Ramos (cell line): Measurements from ENCODE around the gene ROPN1B.
"Not testable (repeated sequence)": the region's sequence is repeated elsewhere in the genome, so short reads cannot be mapped to it uniquely, and the experiment has no call there.

Experiments used
- in situ Hi-C: fragments of 300-500 bp; cut with MboI; formaldehyde crosslinking; loops from one replicate; pipeline ENCODE4 v1.14.3; 2022; ENCODE audit warnings: low sequenced_read_pairs; ENCODE audit not compliant: unreplicated experiment

The ROPN1B gene

DNA sequence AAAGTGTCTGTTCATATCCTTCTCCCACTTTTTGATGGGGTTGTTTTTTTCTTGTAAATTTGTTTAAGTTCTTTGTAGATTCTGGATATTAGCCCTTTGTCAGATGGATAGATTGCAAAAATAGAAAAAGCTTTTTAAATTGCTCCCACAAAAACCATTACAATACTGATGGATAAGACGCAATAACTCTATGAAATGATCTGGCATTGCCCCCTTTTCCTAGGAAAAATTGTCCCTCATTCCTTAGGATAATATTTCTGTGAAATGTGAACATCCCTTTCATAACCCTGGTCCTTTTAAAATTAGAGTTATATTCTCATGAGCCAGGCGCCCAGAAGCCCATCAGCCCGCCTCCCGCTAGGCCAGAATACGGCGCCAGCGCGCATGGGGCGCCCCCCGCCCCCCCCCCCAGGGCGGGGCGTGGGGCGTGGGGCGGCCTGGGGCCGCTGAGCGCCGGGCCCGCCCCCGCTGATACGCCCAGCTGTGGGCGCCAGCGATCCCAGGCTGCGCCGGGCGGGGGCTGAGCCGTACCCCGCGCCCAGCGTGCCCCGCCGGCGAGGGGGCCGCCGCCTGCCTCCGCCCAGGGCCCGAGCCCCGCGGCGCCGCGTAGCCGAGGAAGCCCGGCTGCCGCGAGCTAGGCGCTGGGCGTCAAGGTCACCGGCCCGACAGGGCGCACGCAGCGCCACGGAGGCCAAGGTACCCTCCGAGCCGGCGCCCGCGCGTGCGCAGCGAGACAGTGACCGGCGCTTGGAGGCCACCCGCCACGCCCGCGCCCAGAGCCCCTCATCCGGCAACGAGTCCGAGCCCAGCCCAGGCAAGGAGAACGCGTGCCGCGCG is 11.1 kb upstream of the ROPN1B start:
- in situ Hi-C loops: no loop called here

DNA sequence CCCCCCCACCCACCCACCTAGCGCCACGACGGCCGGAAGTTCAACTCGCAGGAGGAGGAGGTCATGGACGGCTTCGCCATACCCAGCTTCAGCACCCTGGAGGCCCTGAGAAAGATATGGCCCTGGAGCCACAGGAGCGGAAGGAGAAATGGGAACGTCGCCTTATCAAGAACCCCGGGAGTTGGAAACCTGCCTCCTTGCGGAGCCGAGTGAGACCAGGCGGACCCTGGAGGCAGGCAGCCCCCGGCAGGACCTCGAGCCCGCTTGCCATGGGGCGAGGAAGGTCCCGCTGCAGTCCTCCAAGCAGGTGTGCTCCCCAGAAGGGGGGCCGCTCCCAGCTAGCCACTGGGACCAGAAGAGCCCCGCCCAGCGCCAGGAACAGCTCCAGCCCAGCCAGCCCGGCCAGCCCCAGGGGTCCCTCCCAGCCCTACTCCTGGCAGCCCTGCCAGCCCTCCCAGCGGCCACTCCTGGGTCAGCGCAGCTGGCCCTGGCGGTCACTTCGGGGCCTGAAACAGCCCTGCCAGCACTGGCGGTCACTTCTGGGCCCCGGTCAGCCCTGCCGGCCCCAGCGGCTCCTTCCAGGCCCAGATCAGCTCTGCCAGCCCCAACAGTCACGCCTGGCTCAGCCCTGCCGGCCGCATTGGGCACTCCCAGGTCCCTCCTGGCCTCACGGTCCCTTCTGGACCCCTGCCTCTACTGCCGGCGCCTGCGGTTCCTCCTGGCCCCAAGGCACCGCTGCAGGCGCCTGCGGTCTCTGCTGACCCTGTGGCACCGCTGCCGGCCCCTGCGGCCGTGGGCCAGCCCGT is 10.3 kb upstream of the ROPN1B start:
- in situ Hi-C loops: no loop called here

DNA sequence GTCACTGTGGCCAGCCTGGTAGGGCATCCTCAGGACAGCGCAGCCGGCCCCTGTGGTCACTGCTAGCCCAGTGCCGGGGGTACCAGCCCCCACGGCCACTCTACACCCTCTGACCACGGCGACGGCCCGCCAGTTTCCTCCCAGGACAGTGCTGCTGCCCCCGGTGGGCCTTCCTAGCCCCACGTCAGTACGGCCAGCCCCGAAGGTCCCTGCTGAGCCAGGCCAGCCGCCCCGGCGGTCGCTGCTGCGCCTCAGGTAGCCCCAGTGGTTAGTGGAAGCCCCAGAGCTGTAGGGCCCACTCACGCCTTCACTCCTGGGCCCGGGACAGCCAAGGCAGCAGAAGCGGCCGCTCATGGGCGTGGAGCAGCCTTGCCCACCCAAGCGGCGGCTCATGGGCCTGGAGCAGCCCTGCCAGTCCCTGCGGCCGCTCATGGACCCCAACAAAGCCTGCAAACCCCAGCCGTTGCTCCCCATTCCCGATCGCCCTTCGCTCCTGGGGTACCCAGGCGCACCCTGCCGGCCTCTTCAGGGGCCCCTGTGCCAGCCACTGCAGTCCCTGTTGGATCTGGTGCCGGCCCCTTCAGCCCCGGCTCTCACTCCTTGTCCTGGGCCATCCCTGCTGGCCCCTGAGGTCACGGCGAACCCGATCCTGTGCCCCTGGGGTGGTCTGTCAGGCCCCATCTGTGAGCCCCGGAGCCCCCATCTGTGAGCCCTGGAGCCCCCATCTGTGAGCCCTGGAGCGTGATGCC is 9.5 kb upstream of the ROPN1B start:
- in situ Hi-C loops: no loop called here

DNA sequence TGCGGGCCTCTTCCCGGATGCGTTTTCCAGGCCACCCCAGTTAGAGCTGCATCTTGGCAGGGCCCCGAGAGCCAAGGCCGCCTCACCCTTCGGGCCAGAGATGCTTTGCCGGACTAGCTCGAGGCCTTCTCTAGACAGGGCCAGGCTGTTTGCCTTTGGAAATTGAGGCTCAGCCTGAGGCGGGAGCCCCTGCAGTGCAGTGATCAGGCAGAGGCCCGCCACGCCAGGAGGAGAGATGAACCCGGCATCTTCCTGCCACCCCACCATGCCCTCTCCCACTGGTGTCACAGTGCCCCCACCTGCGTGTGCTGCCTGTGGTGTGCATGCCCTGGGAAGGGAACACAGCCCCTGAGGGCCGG is 8.9 kb upstream of the ROPN1B start:
- in situ Hi-C loops: no loop called here

DNA sequence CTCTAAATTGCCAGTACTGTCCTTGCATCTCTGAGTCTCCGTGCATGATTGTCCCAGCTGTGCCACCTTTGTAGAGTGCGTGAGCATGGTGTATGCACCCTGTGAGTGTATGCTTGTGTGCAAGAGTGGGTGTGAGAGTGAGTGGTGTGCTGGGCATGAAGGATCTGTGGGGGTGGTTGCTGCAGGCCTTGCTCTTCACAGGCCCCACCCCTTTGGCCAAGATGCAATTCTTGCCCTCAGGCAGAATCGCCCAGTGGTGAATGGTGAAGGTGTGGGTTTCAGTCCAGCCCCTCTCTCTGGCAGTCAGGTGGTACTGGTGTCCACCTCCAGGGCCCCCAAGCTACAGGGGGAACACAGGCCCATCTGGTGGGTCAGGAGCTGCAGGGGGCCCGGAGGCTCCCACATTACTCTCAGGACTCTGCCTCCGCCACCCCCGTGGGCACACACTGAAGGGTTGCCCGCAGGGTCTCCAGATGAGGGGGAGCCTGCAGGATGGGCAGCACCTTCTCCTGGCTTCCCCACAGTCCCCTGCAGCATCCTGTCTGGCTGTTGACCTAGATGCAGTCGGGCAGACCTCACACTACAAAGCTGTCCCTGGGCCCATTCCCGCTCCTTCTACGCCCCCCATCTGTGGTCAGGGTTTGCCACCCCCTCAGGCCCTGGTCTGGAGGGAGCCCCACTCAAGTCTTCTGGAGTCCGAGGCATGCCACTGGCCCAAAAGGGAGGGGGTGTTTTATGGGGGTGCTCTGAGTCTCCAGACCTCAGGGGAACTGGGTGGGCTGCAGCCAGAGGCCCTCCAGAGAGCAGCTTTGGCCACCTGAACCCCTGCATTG is 8.3 kb upstream of the ROPN1B start:
- in situ Hi-C loops: no loop called here

DNA sequence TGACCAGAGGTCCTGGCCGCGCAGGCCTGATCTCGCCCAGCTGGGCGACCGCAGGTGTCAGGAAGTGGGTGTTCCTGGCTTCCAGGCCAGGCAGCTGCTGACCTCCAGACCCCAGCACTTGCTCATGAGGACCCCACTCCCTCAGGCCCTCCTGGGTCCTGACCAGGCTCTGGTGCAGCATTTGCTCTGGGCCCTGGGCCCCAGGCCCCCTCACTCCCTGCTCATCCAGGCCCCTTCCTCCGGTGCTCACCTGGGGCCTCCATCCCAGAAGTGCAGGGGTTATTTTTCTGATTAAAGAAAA is 7.7 kb upstream of the ROPN1B start:
- in situ Hi-C loops: no loop called here

DNA sequence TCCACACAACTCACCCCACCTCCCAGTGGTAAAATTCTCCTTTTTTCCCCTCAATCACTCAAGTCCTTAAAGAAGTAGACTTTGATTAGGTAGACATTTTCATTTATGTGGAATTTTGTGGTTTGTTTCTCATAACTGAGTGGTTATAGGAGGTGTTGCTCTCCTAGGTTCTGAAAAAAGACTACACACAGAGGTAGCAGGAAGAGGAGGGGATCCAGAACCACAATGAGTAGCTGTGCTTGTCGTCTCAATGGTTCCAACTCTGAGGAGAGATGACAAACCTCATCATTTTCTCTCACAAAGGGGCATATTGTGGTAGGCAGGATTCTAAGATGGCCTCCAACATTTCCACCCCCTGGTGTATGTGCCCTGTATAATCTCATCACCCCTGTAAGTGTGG is 5.1 kb upstream of the ROPN1B start:
- in situ Hi-C loops: not testable (repeated sequence)

DNA sequence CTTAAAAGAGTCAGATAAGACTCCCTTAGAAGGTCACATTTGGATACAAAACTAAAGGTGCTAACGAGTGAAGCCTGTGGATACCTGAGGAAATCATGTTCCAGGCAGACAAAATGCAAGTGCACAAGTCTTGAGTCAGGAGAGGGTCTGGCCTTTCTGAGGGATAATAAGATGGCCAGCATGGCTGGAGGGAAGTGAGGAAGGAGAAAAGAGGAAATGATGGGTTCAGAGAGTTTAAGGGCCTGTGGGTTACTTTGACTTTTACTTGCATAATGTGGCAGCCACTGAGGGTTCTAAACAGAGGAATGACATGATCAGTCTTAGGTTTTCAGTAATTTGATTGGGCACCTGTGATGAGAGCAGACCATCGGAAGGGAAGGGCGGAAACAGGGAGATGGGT is 3.5 kb upstream of the ROPN1B start:
- in situ Hi-C loops: no loop called here

DNA sequence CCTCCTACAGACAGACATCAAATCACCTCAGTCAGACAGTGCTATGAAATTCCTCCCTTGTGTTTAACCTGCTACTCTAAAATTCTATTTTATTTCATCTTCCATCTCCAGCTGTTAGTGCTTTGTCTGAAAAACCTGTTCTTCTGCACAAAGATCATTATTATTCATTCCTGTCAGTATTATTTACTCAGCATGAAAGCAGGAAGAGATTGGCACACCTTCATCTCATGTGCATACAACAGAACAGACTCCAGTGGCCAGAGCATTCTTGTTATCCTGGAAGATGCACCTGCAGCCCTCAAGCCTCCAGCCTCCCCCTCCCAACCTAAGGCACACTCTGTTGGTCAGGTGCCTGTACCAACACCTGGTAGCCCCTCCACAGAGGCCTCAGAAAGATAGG is 1.8 kb upstream of the ROPN1B start:
- in situ Hi-C loops: no loop called here

DNA sequence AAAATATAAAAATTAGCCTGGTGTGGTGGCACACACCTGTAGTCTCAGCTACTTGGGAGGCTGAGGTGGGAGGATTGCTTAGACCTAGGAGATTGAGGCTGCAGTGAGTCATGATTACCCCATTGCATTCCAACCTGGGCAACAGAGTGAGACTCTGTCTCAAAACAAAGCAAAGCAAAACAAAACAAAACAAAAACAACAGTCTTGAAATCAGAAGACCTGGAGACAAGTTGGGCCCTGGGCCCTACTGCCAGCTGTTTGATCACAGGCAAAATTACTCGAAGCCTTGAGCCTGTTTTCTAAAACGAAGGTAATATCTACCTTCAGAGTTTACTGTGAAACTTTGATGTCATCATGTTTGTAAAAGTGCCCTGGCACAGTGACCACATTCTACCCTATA is 857 bp upstream of the ROPN1B start:
- in situ Hi-C loops: not testable (repeated sequence)

DNA sequence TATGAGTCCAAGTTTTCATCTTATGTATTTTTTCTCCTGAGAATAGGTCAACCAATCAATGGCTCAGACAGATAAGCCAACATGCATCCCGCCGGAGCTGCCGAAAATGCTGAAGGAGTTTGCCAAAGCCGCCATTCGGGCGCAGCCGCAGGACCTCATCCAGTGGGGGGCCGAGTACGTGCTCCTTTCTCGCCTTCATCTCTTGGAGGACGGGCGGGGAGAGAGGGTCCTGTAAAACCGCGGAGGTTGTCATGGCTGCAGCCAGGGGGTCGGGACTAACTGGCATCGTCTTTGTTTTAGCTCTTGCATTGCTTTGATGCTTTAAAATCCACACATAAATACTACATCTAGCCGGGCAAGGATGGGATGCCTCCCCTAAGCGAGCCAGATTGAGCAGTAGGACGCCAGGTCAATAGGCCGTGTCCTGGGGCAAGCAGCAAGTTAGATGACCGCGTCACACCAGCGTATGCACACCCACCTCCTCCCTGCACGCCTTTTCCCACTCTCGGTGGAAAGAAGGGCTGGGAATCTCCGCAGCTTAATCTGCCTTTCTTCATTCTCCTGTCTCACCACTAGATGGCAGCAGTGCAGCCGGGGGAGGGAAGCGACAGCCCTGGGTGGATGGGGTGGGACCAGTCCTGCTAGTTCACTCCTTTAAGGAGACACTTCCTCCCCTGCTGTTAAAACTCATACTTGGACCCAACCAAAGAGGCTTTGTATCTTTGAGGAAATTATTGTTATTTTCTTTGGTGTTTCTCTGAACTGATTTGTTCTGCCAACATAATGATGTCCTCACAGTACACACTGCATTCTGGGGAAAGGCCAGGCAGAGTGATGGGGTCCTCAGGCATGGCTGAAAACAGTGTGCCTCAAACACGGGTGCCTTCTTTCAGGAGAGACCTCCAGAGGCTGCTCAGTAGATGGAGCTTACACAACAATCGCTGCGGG is 3.3 kb downstream of the ROPN1B start:
- in situ Hi-C loops: not testable (repeated sequence)

DNA sequence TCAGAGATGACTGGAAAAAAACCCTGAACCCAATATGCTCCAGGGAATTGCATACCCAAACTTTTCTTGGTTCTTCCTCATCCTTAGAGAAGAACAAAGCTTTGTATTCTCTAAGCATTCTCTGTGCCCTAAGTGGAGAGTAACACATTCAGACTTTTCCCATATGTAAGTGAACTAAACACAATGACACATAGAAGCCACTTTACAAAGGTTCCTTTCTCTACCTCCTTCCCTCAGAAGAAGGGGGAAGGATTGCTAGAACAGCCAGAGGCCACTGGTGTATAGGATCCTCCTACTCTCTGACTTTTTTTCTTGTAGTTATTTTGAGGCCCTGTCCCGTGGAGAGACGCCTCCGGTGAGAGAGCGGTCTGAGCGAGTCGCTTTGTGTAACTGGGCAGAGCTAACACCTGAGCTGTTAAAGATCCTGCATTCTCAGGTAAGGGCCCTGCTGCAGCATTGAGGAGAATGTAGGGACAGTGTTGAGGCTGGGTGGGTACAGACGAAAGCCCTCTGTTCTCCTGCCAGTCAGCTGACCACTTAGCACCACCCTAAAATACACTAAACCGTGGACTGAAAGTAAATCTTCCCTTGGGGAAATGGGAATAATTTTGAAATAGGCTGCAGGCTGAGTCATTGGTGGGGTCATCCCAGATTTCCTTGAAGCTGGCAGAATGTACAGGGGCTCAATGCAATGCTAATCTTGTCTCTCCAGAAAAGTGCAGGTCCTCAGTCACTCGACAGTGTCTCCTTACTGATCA is 6.4 kb downstream of the ROPN1B start:
- in situ Hi-C loops: not testable (repeated sequence)

DNA sequence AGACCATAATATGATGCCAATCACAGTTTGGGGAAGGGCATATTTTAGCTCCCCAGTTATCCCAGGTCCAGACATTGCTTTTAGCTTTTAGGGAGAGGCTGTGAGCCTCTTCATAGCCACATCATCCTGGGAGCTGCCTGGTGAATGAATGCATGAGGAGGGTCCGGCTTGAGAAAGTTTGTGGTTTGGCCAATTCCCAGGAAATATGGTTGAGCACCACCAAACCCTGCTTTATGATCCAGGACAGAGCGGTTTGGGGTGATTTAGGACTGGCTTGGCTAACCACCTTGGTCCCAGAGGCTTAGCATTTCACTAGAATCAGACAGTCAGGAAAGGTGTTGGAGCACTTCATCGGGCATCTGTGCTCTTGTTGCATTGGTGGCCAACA is 7.0 kb downstream of the ROPN1B start:
- in situ Hi-C loops: not testable (repeated sequence)

DNA sequence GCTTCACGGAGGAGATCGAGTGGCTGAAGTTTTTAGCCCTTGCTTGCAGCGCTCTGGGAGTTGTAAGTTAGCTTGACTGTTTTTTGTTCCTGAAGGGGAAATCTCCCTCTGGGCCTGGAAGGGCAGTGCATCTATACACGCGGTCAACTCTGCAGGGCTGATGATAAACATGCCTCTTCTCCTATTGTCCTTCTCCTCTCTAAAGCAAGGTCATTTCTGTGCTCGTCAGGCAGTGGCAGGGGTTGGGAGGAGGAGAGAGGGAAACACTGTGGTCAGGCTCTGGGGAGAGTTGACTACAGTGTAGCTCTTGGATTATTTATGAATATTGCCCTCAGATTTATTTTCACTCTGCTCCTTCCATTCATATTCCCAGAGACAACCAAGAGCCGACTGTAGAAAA is 8.1 kb downstream of the ROPN1B start:
- in situ Hi-C loops: not testable (repeated sequence)

DNA sequence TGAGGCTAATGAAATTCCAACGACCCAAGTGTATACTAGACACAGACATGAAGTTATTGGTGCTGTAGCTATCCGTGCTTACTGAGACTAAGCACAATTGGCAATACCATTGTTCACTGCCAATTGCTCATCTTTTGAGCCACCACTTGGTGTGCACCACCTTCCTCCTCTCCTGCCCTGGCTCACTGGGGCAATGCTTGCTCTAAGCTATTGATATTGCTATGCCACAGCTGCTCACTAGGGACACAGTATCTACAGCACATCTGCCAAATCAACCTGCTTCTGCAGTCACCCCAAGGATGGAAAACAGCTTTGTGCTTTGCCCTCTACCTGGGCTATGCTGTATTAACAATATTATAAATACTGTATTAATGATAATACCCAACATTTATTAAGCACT is 16.0 kb downstream of the ROPN1B start:
- in situ Hi-C loops: not testable (repeated sequence)

DNA sequence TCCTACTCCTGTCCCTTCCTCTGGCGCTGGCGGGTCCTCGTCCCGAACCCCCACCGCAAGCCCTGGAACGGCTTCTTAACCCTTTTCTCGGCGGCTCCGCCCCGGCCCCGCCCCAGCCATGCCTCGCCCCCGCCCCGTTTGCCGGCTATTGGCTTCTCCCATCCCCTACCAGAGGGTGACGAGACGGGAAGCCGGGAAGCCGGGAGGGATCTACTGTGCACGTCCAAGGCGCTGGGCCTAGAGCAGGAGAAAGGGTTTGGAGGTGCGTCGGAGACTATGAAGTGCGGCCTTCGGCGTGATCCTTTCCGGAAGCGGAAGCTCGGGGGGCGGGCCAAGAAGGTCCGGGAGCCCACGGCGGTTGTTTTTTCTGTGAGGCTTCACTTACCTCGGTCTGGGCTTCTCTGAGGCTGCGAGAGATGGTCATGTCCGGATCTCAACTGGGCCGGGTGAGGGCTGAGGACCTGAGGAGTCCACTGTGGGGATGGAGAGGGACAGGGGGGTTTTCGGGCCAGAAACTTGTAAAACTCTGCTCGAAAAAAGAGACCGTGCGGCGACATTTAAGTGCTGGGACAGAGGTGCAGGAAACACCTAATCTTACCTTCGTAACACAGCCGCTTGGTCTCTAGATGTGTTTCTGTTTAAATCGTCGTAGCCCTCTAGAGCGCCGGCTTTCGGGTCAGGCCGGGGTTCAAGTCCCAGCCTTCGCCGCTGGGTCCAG is 21.4 kb downstream of the ROPN1B start:
- in situ Hi-C loops: no loop called here

DNA sequence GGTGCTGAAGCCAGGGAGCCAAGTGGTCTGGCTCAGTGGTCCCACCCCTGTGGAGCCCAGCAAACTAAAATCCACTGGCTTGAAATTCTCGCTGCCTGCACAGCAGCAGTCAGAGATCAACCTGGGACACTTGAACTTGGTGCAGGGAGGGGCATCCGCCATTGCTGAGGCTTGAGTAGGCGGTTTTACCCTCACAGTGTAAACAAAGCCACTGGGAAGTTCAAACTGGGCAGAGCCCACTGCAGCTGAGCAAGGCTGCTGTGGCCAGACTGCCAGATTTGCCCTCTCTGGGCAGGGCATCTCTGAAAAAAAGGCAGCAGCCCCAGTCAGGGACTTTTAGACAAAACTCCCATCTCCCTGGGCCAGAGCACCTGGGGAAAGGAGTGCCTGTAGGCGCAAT is 27.8 kb downstream of the ROPN1B start:
- in situ Hi-C loops: not testable (repeated sequence)

DNA sequence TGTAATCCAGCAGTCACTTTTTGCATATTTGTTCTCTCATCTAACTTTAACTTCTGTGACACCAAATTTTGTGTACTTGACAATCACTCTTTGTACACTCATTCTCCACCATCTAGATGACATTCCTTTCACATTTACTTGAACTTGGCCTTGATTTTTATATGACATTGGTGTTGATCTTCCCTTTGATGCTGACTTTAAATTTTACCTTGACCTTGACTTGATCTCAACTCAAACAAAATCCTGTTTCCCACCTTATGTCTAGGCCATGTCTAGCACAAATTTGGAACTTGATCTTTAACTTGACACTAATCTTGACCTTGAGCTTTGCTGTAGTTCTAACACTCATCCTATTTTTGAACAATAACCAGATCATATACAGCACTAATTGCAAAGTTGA is 33.2 kb downstream of the ROPN1B start:
- in situ Hi-C loops: no loop called here
